Skeletal muscle tissue (tissue), 4 donors: Measurements from ENCODE around the gene PLEKHG4. TPM values are rescaled to one million over a fixed set of nuclear protein-coding genes. Genes with fewer than 3 reads are reported as not detected.

Experiments
- H3K27ac ChIP-seq: one replicate; pipeline ENCODE4 v1.7.0; 2013; ENCODE audit warnings: mild to moderate bottlenecking, low read depth, low read length, inconsistent platforms
- H3K27me3 ChIP-seq, 3 donors: one replicate each; pipeline ENCODE4 v1.7.0; 2013; ENCODE audit warnings: low read length in 3 of 3; ENCODE audit not compliant: control insufficient read depth in 3 of 3, insufficient read depth in 3 of 3
- H3K36me3 ChIP-seq, 3 donors: one replicate each; pipeline ENCODE4 v1.7.0; 2013; ENCODE audit warnings: low read length in 3 of 3; ENCODE audit not compliant: control insufficient read depth in 3 of 3, insufficient read depth in 3 of 3
- H3K4me1 ChIP-seq, 3 donors: one replicate each; pipeline ENCODE4 v1.7.0; 2013; ENCODE audit warnings: low read length in 3 of 3, mild to moderate bottlenecking in 3 of 3; ENCODE audit not compliant: control insufficient read depth in 3 of 3, insufficient read depth in 3 of 3
- H3K4me3 ChIP-seq, 3 donors: one replicate each; pipeline ENCODE4 v1.7.0; 2013; ENCODE audit warnings: low read length in 3 of 3
- H3K9ac ChIP-seq, 3 donors: one replicate each; pipeline ENCODE4 v1.7.0; 2013; ENCODE audit warnings: low read length in 3 of 3, mild to moderate bottlenecking in 3 of 3, moderate library complexity in 2 of 3, low read depth in 1 of 3
- H3K9me3 ChIP-seq, 3 donors: one replicate each; pipeline ENCODE4 v1.7.0; 2013; ENCODE audit warnings: low read length in 3 of 3; ENCODE audit not compliant: control insufficient read depth in 3 of 3
- total RNA-seq: library from RNA; depleted of rRNA; stranded (reverse); fragments of >200 nt; gene quantifications from one replicate; pipeline ENCODE4 v1.2.3, GENCODE V29; 2014
- donor health status: Osteomylitis.

The PLEKHG4 gene
- total RNA-seq, 1 donor from 2014 or later, result 7.3 TPM

- H3K27ac ChIP-seq, result no peak overlapping the region
- no peaks in the 10 kb centered on the region for H3K9me3 ChIP-seq
- peaks cover 36 to 39% (median 37%) of the 10 kb centered on the region in 3 donors for H3K4me1 ChIP-seq
- peaks cover 0 to 1% (median 0%) of the 10 kb centered on the region in 3 donors for H3K36me3 ChIP-seq
- H3K27me3 ChIP-seq, result peaks cover 0 to 4% (median 0%) of the 10 kb centered on the region in 3 donors
- peak overlapping the region in 1 of 3 donors; percentile 99 for H3K9ac ChIP-seq
- H3K4me3 ChIP-seq, result no peak overlapping the region
Measured at GRCh38 chr16:67250045-67250327, 29.3 kb upstream of the PLEKHG4 start.

- Histone ChIP-seq H3K27me3 (peaks cover 0 to 4% (median 0%) of the 10 kb centered on the region in 3 donors), H3K9me3 (no peaks in the 10 kb centered on the region), H3K9ac (peak overlapping the region in 2 of 3 donors; percentile 33 to 41), H3K27ac (no peak overlapping the region), H3K4me1 (peaks cover 22 to 26% (median 24%) of the 10 kb centered on the region in 3 donors), H3K4me3 (no peak overlapping the region), H3K36me3 (peaks cover 2 to 4% (median 2%) of the 10 kb centered on the region in 3 donors)
Measured at GRCh38 chr16:67252609-67253497, 26.5 kb upstream of the PLEKHG4 start.

- no peaks in the 10 kb centered on the region for H3K27me3 ChIP-seq
- no peaks in the 10 kb centered on the region for H3K9me3 ChIP-seq
- H3K36me3 ChIP-seq, result peaks cover 2 to 4% (median 4%) of the 10 kb centered on the region in 3 donors
- no peak overlapping the region for H3K27ac ChIP-seq
- H3K9ac ChIP-seq, result no peak overlapping the region
- H3K4me3 ChIP-seq, result no peak overlapping the region
- peaks cover 6 to 9% (median 7%) of the 10 kb centered on the region in 3 donors for H3K4me1 ChIP-seq
Measured at GRCh38 chr16:67254801-67255552, 24.4 kb upstream of the PLEKHG4 start.

GRCh38 chr16:67255553-67256221 lies 23.6 kb upstream of the PLEKHG4 start:
- H3K4me3 ChIP-seq, result no peak overlapping the region
- H3K4me1 ChIP-seq, result peaks cover 10 to 12% (median 11%) of the 10 kb centered on the region in 3 donors
- no peaks in the 10 kb centered on the region for H3K9me3 ChIP-seq
- no peak overlapping the region for H3K27ac ChIP-seq
- H3K27me3 ChIP-seq, result no peaks in the 10 kb centered on the region
- peaks cover 2 to 4% (median 4%) of the 10 kb centered on the region in 3 donors for H3K36me3 ChIP-seq
- no peak overlapping the region for H3K9ac ChIP-seq

GRCh38 chr16:67256701-67257230 lies 22.6 kb upstream of the PLEKHG4 start:
- no peak overlapping the region for H3K4me3 ChIP-seq
- peaks cover 2 to 4% (median 4%) of the 10 kb centered on the region in 3 donors for H3K36me3 ChIP-seq
- no peaks in the 10 kb centered on the region for H3K9me3 ChIP-seq
- H3K9ac ChIP-seq, result peak overlapping the region in 1 of 3 donors; percentile 25
- no peak overlapping the region for H3K27ac ChIP-seq
- H3K4me1 ChIP-seq, result peaks cover 15 to 18% (median 17%) of the 10 kb centered on the region in 3 donors
- no peaks in the 10 kb centered on the region for H3K27me3 ChIP-seq

GRCh38 chr16:67257486-67258160 lies 21.7 kb upstream of the PLEKHG4 start:
- Histone ChIP-seq H3K27me3 (no peaks in the 10 kb centered on the region), H3K36me3 (peaks cover 2 to 4% (median 4%) of the 10 kb centered on the region in 3 donors), H3K4me3 (no peak overlapping the region), H3K27ac (no peak overlapping the region), H3K4me1 (peaks cover 12 to 14% (median 14%) of the 10 kb centered on the region in 3 donors), H3K9ac (no peak overlapping the region), H3K9me3 (no peaks in the 10 kb centered on the region)

GRCh38 chr16:67258161-67258835 lies 21.0 kb upstream of the PLEKHG4 start:
- Histone ChIP-seq H3K9me3 (no peaks in the 10 kb centered on the region), H3K9ac (no peak overlapping the region), H3K4me1 (peaks cover 9 to 11% (median 11%) of the 10 kb centered on the region in 3 donors), H3K27ac (no peak overlapping the region), H3K36me3 (peaks cover 2 to 4% (median 4%) of the 10 kb centered on the region in 3 donors), H3K4me3 (no peak overlapping the region), H3K27me3 (no peaks in the 10 kb centered on the region)

- Histone ChIP-seq H3K27ac (no peak overlapping the region), H3K4me3 (no peak overlapping the region), H3K36me3 (peaks cover 2 to 4% (median 4%) of the 10 kb centered on the region in 3 donors), H3K9me3 (no peaks in the 10 kb centered on the region), H3K4me1 (peaks cover 9 to 11% (median 11%) of the 10 kb centered on the region in 3 donors), H3K27me3 (no peaks in the 10 kb centered on the region), H3K9ac (peak overlapping the region in 1 of 3 donors; percentile 45)
Measured at GRCh38 chr16:67259705-67260104, 19.6 kb upstream of the PLEKHG4 start.
